Measurements from ENCODE around the gene ASAH2.
A peak's percentile ranks its signal among the peaks of the same experiment; 100 is the strongest.

The ASAH2 gene

GRCh38 chr10:50232261-50232639, 19.1 kb downstream of the ASAH2 start:
- no peak for TF ChIP-seq SUZ12 (IDR thresholded peaks at IDR 0.05; ENCODE audit: extremely low read depth, insufficient read depth, insufficient read length)
- TF ChIP-seq YY1 (IDR thresholded peaks at IDR 0.05; ENCODE audit: insufficient read depth, insufficient read length) = no peak
- TF ChIP-seq ZNF274 (IDR thresholded peaks at IDR 0.05; ENCODE audit: low read depth, low read length) = no peak
- Histone ChIP-seq H3K27me3 (ENCODE audit: insufficient read depth, insufficient read length) (no peaks in the 10 kb centered on the region), H3K4me3 (ENCODE audit: insufficient read length, low read depth) (no peak overlapping the region), H3K4me1 (ENCODE audit: insufficient read depth, insufficient read length) (peaks cover 3% of the 10 kb centered on the region), H3K9ac (ENCODE audit: insufficient read length, low read depth) (no peak overlapping the region), H3K9me3 (ENCODE audit: insufficient read depth, low read length) (no peaks in the 10 kb centered on the region), H3K36me3 (ENCODE audit: insufficient read depth, insufficient read length, low read length) (no peaks in the 10 kb centered on the region)
- DNase-seq (ENCODE audit: low read depth, low spot score) = no peak

DNA sequence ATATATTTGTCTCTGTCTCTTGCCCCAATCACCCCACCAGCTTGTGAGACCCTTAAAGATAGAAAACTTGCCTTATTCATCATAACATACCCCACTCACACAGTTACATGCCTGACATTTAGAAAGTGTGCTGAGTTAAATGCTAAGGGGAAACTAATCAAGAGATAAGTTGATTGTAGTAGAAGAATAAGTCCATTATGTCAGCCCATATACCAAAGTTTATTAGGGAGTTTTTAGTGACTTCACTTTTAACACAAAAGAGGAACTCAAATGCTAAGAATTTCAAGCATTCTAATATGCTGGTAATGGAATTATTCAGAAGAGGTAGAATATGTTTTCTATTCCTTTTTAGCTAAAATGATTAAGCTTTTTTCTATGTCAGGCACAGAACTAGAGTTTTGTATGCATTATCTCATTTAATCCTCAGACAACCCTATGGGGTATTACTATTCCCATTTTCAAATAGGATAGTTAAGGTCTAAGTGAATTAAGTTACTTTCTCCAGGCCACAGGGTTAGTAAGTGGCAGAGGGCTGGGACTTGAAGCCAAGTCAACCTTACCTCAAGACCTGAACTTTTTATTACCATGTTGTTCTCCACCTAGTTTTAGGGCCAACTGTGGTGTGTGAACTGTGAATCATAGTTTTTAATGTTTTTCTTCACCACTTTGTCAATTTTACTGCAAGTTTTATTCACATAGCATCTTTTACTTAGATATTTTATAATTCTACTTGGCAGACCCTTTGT, 19.6 kb downstream of the ASAH2 start:
- no peaks in the 10 kb centered on the region for H3K9me3 ChIP-seq (ENCODE audit: insufficient read depth, low read length)
- TF ChIP-seq ZNF274 (IDR thresholded peaks at IDR 0.05; ENCODE audit: low read depth, low read length) = no peak
- no peaks in the 10 kb centered on the region for H3K27me3 ChIP-seq (ENCODE audit: insufficient read depth, insufficient read length)
- H3K4me3 ChIP-seq (ENCODE audit: insufficient read length, low read depth) = no peak overlapping the region
- no peak for DNase-seq (ENCODE audit: low read depth, low spot score)
- H3K36me3 ChIP-seq (ENCODE audit: insufficient read depth, insufficient read length, low read length) = no peaks in the 10 kb centered on the region
- no peak overlapping the region for H3K9ac ChIP-seq (ENCODE audit: insufficient read length, low read depth)
- peaks cover 3% of the 10 kb centered on the region for H3K4me1 ChIP-seq (ENCODE audit: insufficient read depth, insufficient read length)

GRCh38 chr10:50229460-50229859, 21.9 kb downstream of the ASAH2 start:
- DNase-seq (ENCODE audit: low read depth, low spot score) = no peak
- Histone ChIP-seq H3K4me1 (ENCODE audit: insufficient read depth, insufficient read length) (peaks cover 3% of the 10 kb centered on the region), H3K27me3 (ENCODE audit: insufficient read depth, insufficient read length) (no peaks in the 10 kb centered on the region), H3K9me3 (ENCODE audit: insufficient read depth, low read length) (no peaks in the 10 kb centered on the region), H3K9ac (ENCODE audit: insufficient read length, low read depth) (no peak overlapping the region), H3K4me3 (ENCODE audit: insufficient read length, low read depth) (no peak overlapping the region), H3K36me3 (ENCODE audit: insufficient read depth, insufficient read length, low read length) (no peaks in the 10 kb centered on the region)
- TF ChIP-seq YY1 (IDR thresholded peaks at IDR 0.05; ENCODE audit: insufficient read depth, insufficient read length) (no peak), ZNF274 (IDR thresholded peaks at IDR 0.05; ENCODE audit: low read depth, low read length) (no peak), SUZ12 (IDR thresholded peaks at IDR 0.05; ENCODE audit: extremely low read depth, insufficient read depth, insufficient read length) (no peak)

DNA sequence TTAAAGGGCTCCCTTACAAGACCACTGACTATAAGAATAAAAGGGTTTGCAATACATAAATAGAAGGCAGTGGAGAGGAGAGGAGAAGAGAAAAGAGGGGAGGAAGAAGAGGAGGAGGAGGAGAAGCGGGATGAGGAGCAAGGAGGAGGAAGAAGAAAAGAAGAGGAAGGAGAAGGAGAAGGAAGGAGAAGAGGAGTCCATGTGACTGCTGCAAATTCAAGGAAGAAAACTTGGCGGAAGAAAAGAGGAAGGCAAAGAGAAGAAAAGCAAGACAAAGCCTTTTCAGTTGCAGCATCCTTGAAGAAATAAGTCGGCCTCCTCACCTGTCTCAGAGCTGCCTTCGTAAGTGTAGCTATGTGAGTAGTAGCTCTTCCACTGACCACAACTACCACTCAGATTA, 22.6 kb downstream of the ASAH2 start:
- no peak overlapping the region for H3K9ac ChIP-seq (ENCODE audit: insufficient read length, low read depth)

GRCh38 chr10:50226610-50227009, 24.7 kb downstream of the ASAH2 start:
- no peak for DNase-seq (ENCODE audit: low read depth, low spot score)
- Histone ChIP-seq H3K9ac (ENCODE audit: insufficient read length, low read depth) (no peak overlapping the region), H3K36me3 (ENCODE audit: insufficient read depth, insufficient read length, low read length) (no peaks in the 10 kb centered on the region), H3K4me1 (ENCODE audit: insufficient read depth, insufficient read length) (no peaks in the 10 kb centered on the region), H3K4me3 (ENCODE audit: insufficient read length, low read depth) (no peak overlapping the region), H3K27me3 (ENCODE audit: insufficient read depth, insufficient read length) (no peaks in the 10 kb centered on the region), H3K9me3 (ENCODE audit: insufficient read depth, low read length) (no peaks in the 10 kb centered on the region)
- no peak for TF ChIP-seq YY1 (IDR thresholded peaks at IDR 0.05; ENCODE audit: insufficient read depth, insufficient read length)
- no peak for TF ChIP-seq ZNF274 (IDR thresholded peaks at IDR 0.05; ENCODE audit: low read depth, low read length)
- no peak for TF ChIP-seq SUZ12 (IDR thresholded peaks at IDR 0.05; ENCODE audit: extremely low read depth, insufficient read depth, insufficient read length)

More for the DNA sequence above, 22.6 kb downstream of the ASAH2 start:
- DNase-seq (ENCODE audit: low read depth, low spot score) = no peak
- Histone ChIP-seq H3K36me3 (ENCODE audit: insufficient read depth, insufficient read length, low read length) (no peaks in the 10 kb centered on the region), H3K4me3 (ENCODE audit: insufficient read length, low read depth) (no peak overlapping the region), H3K4me1 (ENCODE audit: insufficient read depth, insufficient read length) (peaks cover 3% of the 10 kb centered on the region), H3K27me3 (ENCODE audit: insufficient read depth, insufficient read length) (no peaks in the 10 kb centered on the region), H3K9me3 (ENCODE audit: insufficient read depth, low read length) (no peaks in the 10 kb centered on the region)
- TF ChIP-seq SUZ12 (IDR thresholded peaks at IDR 0.05; ENCODE audit: extremely low read depth, insufficient read depth, insufficient read length) (no peak), ZNF274 (IDR thresholded peaks at IDR 0.05; ENCODE audit: low read depth, low read length) (no peak), YY1 (IDR thresholded peaks at IDR 0.05; ENCODE audit: insufficient read depth, insufficient read length) (no peak)

GRCh38 chr10:50224330-50224952, 26.9 kb downstream of the ASAH2 start:
- H3K9ac ChIP-seq (ENCODE audit: insufficient read length, low read depth) = no peak overlapping the region
- no peaks in the 10 kb centered on the region for H3K27me3 ChIP-seq (ENCODE audit: insufficient read depth, insufficient read length)
- no peak overlapping the region for H3K4me3 ChIP-seq (ENCODE audit: insufficient read length, low read depth)
- no peaks in the 10 kb centered on the region for H3K36me3 ChIP-seq (ENCODE audit: insufficient read depth, insufficient read length, low read length)
- H3K4me1 ChIP-seq (ENCODE audit: insufficient read depth, insufficient read length) = no peaks in the 10 kb centered on the region
- TF ChIP-seq YY1 (IDR thresholded peaks at IDR 0.05; ENCODE audit: insufficient read depth, insufficient read length) (no peak), ZNF274 (IDR thresholded peaks at IDR 0.05; ENCODE audit: low read depth, low read length) (no peak), SUZ12 (IDR thresholded peaks at IDR 0.05; ENCODE audit: extremely low read depth, insufficient read depth, insufficient read length) (no peak)
- no peaks in the 10 kb centered on the region for H3K9me3 ChIP-seq (ENCODE audit: insufficient read depth, low read length)
- peak; percentile 23 for DNase-seq (ENCODE audit: low read depth, low spot score)

DNA sequence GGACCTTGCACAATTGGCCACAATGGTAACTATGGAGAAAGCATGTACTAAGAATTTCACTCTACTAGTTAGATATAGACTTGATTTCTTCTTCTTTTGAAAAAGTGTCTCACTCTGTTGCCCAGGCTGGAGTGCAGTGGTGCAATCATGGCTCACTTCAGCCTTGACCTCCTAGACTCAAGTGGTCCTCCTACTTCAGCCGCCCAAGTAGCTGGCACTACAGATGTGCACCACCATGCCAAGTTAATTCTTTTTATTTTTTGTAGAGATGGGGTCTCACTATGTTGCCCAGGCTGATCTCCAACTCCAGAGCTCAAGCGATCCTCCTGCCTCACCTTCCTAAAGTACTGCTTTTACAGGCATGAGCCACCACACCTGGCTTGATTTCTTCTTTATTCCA, 29.1 kb downstream of the ASAH2 start:
- H3K4me3 ChIP-seq (ENCODE audit: insufficient read length, low read depth) = no peak overlapping the region
- DNase-seq (ENCODE audit: low read depth, low spot score) = no peak
- no peaks in the 10 kb centered on the region for H3K4me1 ChIP-seq (ENCODE audit: insufficient read depth, insufficient read length)
- no peaks in the 10 kb centered on the region for H3K9me3 ChIP-seq (ENCODE audit: insufficient read depth, low read length)
- no peak for TF ChIP-seq ZNF274 (IDR thresholded peaks at IDR 0.05; ENCODE audit: low read depth, low read length)
- no peak for TF ChIP-seq SUZ12 (IDR thresholded peaks at IDR 0.05; ENCODE audit: extremely low read depth, insufficient read depth, insufficient read length)
- no peak for TF ChIP-seq YY1 (IDR thresholded peaks at IDR 0.05; ENCODE audit: insufficient read depth, insufficient read length)
- H3K9ac ChIP-seq (ENCODE audit: insufficient read length, low read depth) = no peak overlapping the region
- H3K36me3 ChIP-seq (ENCODE audit: insufficient read depth, insufficient read length, low read length) = no peaks in the 10 kb centered on the region
- H3K27me3 ChIP-seq (ENCODE audit: insufficient read depth, insufficient read length) = no peaks in the 10 kb centered on the region

Measured in NT2/D1 (cell line).